Brain pericyte (primary cell): ENCODE data around the gene SRPK2.
"Not testable (repeated sequence)": the region's sequence is repeated elsewhere in the genome, so short reads cannot be mapped to it uniquely, and the experiment has no call there.

Experiments used
- DNase-seq: peaks from one replicate; pipeline ENCODE4 v3.0.0-alpha.2; 2012; ENCODE audit warnings: low read depth, low spot score

Gene SRPK2

GRCh38 chr7:105304040-105304895 is 84.5 kb downstream of the SRPK2 start:
- DNase-seq = no peak

- DNase-seq = not testable (repeated sequence)
These were observed 88.1 kb downstream of the SRPK2 start for GRCh38 chr7:105300587-105300986.

- DNase-seq = no peak
These were observed 90.3 kb downstream of the SRPK2 start for GRCh38 chr7:105298439-105298894.

GRCh38 chr7:105297985-105298384 is 90.7 kb downstream of the SRPK2 start:
- DNase-seq = no peak

GRCh38 chr7:105297309-105297708 is 91.4 kb downstream of the SRPK2 start:
- no peak for DNase-seq

GRCh38 chr7:105296491-105296890 is 92.2 kb downstream of the SRPK2 start:
- DNase-seq = no peak

GRCh38 chr7:105295596-105296352 is 92.9 kb downstream of the SRPK2 start:
- DNase-seq = no peak

- DNase-seq = not testable (repeated sequence)
These were observed 94.2 kb downstream of the SRPK2 start for GRCh38 chr7:105294482-105294881.

- DNase-seq = no peak
These were observed 99.0 kb downstream of the SRPK2 start for GRCh38 chr7:105289704-105290103.

GRCh38 chr7:105286441-105286840 is 102.3 kb downstream of the SRPK2 start:
- DNase-seq = no peak

GRCh38 chr7:105285118-105285874 is 103.4 kb downstream of the SRPK2 start:
- no peak for DNase-seq

GRCh38 chr7:105284014-105284413 is 104.7 kb downstream of the SRPK2 start:
- DNase-seq = no peak

- no peak for DNase-seq
These were observed 106.8 kb downstream of the SRPK2 start for GRCh38 chr7:105281966-105282365.

GRCh38 chr7:105279688-105280007 is 109.1 kb downstream of the SRPK2 start:
- DNase-seq = no peak

- no peak for DNase-seq
These were observed 109.6 kb downstream of the SRPK2 start for GRCh38 chr7:105278973-105279687.

- DNase-seq = no peak
These were observed 110.2 kb downstream of the SRPK2 start for GRCh38 chr7:105278565-105278964.

- DNase-seq = no peak
These were observed 111.4 kb downstream of the SRPK2 start for GRCh38 chr7:105277341-105277740.

- DNase-seq = no peak
These were observed 118.6 kb downstream of the SRPK2 start for GRCh38 chr7:105270117-105270516.

GRCh38 chr7:105269397-105269796 is 119.3 kb downstream of the SRPK2 start:
- no peak for DNase-seq

GRCh38 chr7:105268511-105269392 is 120.0 kb downstream of the SRPK2 start:
- DNase-seq = no peak
